Heart left ventricle (tissue), 16 donors: ENCODE measurements around the gene KIF26B. TPM values are rescaled to one million over a fixed set of nuclear protein-coding genes. Genes with fewer than 3 reads are reported as not detected.

Experiments used
- ATAC-seq, 4 donors: fragments of 200-7000 bp; cut with Tn5 transposase; one replicate each; pipeline ENCODE4 v1.9.1; 2020 to 2022; ENCODE audit warnings: moderate library complexity in 4 of 4, mild to moderate bottlenecking in 3 of 4, moderate number of reproducible peaks in 1 of 4
- DNase-seq, 5 donors: peaks; one replicate each; pipeline ENCODE4 v3.0.0-alpha.2; 2020
- H3K27ac ChIP-seq, 12 donors: fragments of 200-600 bp; sonication (generic) in 4 of 12; one replicate each; pipeline versions ENCODE4 v1.5.0 to v1.8.0; 2016 to 2022; ENCODE audit warnings: mild to moderate bottlenecking in 2 of 12
- H3K27me3 ChIP-seq, 9 donors: fragments of 200-600 bp; sonication (generic) in 2 of 9; one replicate each; pipeline versions ENCODE4 v1.5.1 to v1.8.0; 2016 to 2022; ENCODE audit warnings: mild to moderate bottlenecking in 3 of 9
- H3K36me3 ChIP-seq, 9 donors: fragments of 200-600 bp; sonication (generic) in 2 of 9; one replicate each; pipeline versions ENCODE4 v1.5.0 to v1.8.0; 2018 to 2022; ENCODE audit warnings: mild to moderate bottlenecking in 2 of 9
- H3K4me1 ChIP-seq, 12 donors: fragments of 200-600 bp; sonication (generic) in 4 of 12; one replicate each; pipeline versions ENCODE4 v1.5.0 to v1.8.0; 2016 to 2022; ENCODE audit warnings: mild to moderate bottlenecking in 3 of 12
- H3K4me3 ChIP-seq, 12 donors: fragments of 200-600 bp; sonication (generic) in 4 of 12; one replicate each; pipeline versions ENCODE4 v1.5.0 to v1.8.0; 2017 to 2022; ENCODE audit warnings: mild to moderate bottlenecking in 9 of 12, moderate library complexity in 4 of 12
- H3K9me3 ChIP-seq, 12 donors: fragments of 200-600 bp; sonication (generic) in 4 of 12; one replicate each; pipeline versions ENCODE4 v1.5.0 to v1.8.0; 2016 to 2022; ENCODE audit warnings: mild to moderate bottlenecking in 1 of 12
- CTCF ChIP-seq, 12 donors: fragments of 200-600 bp; sonication (generic) in 4 of 12; IDR thresholded peaks; one replicate each; pipeline versions ENCODE4 v1.5.0 to v1.8.0; 2018 to 2022; ENCODE audit warnings: antibody characterized with exemption in 12 of 12, mild to moderate bottlenecking in 5 of 12
- POLR2A ChIP-seq, 2 donors: fragments of 450-650 bp; IDR thresholded peaks; one replicate each; pipeline ENCODE4 v1.6.1; 2017; ENCODE audit warnings: antibody characterized with exemption in 2 of 2, mild to moderate bottlenecking in 2 of 2, moderate library complexity in 2 of 2
- WGBS, 4 donors: extraction: QIAGEN DNeasy Blood & Tissue Kit in 2 of 4; methylation state at CpG; one replicate each; pipeline versions ENCODE4 v1.1.5 to v1.1.7; 2013 to 2018; 5-methylcytosine and 5-hydroxymethylcytosine counted together
- intact Hi-C, 10 donors: fragments of 100-400 bp; cut with DNase I; formaldehyde crosslinking; loops; one replicate each; pipeline versions ENCODE4 v1.11.1 to v1.14.2; 2022
- polyA plus RNA-seq, 2 donors: library from polyadenylated mRNA; stranded (reverse); fragments of 200-250 nt; gene quantifications; one replicate each; pipeline ENCODE4 v1.2.3, GENCODE V29; 2013
- total RNA-seq, 9 donors: library from RNA; depleted of rRNA in 2 of 9; stranded (reverse); fragments of >200 nt in 2 of 9; fragmentation: NEBNext Ultra II Directional in 3 of 9; extraction: Animal tissue kit (Norgen Biotek cat#: 25700) in 3 of 9; gene quantifications; one replicate each; pipeline versions ENCODE4 v1.1.0 to v1.2.4, GENCODE V29; 2016 to 2023
- donor health status: ischemic (EF 13 %, LVEDD 7.1; RV severe dilation, severe dysfunction).
- donor health status: healthy with polysubstance abuse.
- donor health status: DM: no; HTN: yes; CAD: no.
- donor health status: DM: no; HTN: no; CAD: no.
- donor health status: ischemic (EF 25% LVEDD 6.9; RV normal size, moderate dysfunction).
- donor health status: ischemic (EF 25% LVEDD 5.7; RV mildly dilated, moderate dysfunction).
- donor health status: healthy.
- donor health status: DM: yes; HTN: yes; CAD: no.
- donor health status: ischemic (EF 35%, LVEDD 5.7; RV mildly dilated, moderate dysfunction).
- donor health status: nonischemic (EF 11% LVEDD 7.7; RV severe dilation, severe dysfunction).
- donor health status: DM: yes; HTN: yes; CAD: no.
- donor health status: PGD.
- donor health status: ischemic (EF 29% LVEDD 5.4; RV normal size, mild dysfunction).
- donor health status: nonischemic (EF 23%, LVEDD 6.1; RV moderate dilation, normal function).

The KIF26B gene
- total and polyA plus RNA-seq, 11 donors: 1.2 to 7.0 (median 2.3) TPM

GRCh38 chr1:245341743-245342142 lies 187.0 kb downstream of the KIF26B start:
- ATAC-seq (no peak), DNase-seq (no peak)
- no peak overlapping the region for H3K4me3 ChIP-seq
- intact Hi-C loops: no loop called here
- H3K36me3 ChIP-seq: no peaks in the 10 kb centered on the region
- no peak overlapping the region for H3K27ac ChIP-seq
- peaks cover 0 to 4% (median 0%) of the 10 kb centered on the region in 9 donors for H3K27me3 ChIP-seq
- H3K4me1 ChIP-seq: peaks cover 0 to 5% (median 0%) of the 10 kb centered on the region in 12 donors
- no peaks in the 10 kb centered on the region for H3K9me3 ChIP-seq
- 82 to 96% (median 89%) methylated on average over 5 of the region's 5 CpGs for WGBS, 4 donors
- no peak for TF ChIP-seq CTCF (IDR thresholded peaks at IDR 0.05)
- no peak for TF ChIP-seq POLR2A (IDR thresholded peaks at IDR 0.05)

- H3K9me3 ChIP-seq: no peaks in the 10 kb centered on the region
- TF ChIP-seq CTCF (IDR thresholded peaks at IDR 0.05) (no peak), POLR2A (IDR thresholded peaks at IDR 0.05) (no peak)
- DNase-seq (no peak), ATAC-seq (peak in 1 of 4 donors; percentile 16)
- H3K27ac ChIP-seq: no peak overlapping the region
- no peaks in the 10 kb centered on the region for H3K36me3 ChIP-seq
- H3K4me3 ChIP-seq: no peak overlapping the region
- peaks cover 0 to 4% (median 0%) of the 10 kb centered on the region in 9 donors for H3K27me3 ChIP-seq
- WGBS, 4 donors: 67 to 83% (median 73%) methylated on average over 25 of the region's 25 CpGs
- H3K4me1 ChIP-seq: no peaks in the 10 kb centered on the region
- intact Hi-C loops: no loop called here
Measured at GRCh38 chr1:245345191-245345884, 190.6 kb downstream of the KIF26B start.

GRCh38 chr1:245348626-245349025 lies 193.8 kb downstream of the KIF26B start:
- H3K27me3 ChIP-seq: peaks cover 0 to 4% (median 0%) of the 10 kb centered on the region in 9 donors
- WGBS, 4 donors: 92 to 97% (median 93%) methylated on average over 9 of the region's 9 CpGs
- no peak overlapping the region for H3K4me3 ChIP-seq
- H3K9me3 ChIP-seq: no peaks in the 10 kb centered on the region
- H3K36me3 ChIP-seq: no peaks in the 10 kb centered on the region
- H3K27ac ChIP-seq: no peak overlapping the region
- no peak for ATAC-seq
- TF ChIP-seq CTCF (IDR thresholded peaks at IDR 0.05) (no peak), POLR2A (IDR thresholded peaks at IDR 0.05) (no peak)
- intact Hi-C loops: no loop called here
- no peaks in the 10 kb centered on the region for H3K4me1 ChIP-seq
- DNase-seq: no peak

- Histone ChIP-seq H3K27ac (no peak overlapping the region), H3K4me3 (no peak overlapping the region), H3K27me3 (peaks cover 0 to 3% (median 0%) of the 10 kb centered on the region in 9 donors), H3K4me1 (no peaks in the 10 kb centered on the region), H3K9me3 (no peaks in the 10 kb centered on the region), H3K36me3 (no peaks in the 10 kb centered on the region)
- intact Hi-C loops: no loop called here
- no peak for TF ChIP-seq POLR2A (IDR thresholded peaks at IDR 0.05)
- TF ChIP-seq CTCF (IDR thresholded peaks at IDR 0.05): no peak
- no peak for DNase-seq
- 89 to 93% (median 91%) methylated on average over 7 of the region's 7 CpGs for WGBS, 4 donors
- no peak for ATAC-seq
Measured at GRCh38 chr1:245353411-245353810, 198.6 kb downstream of the KIF26B start.
